ENCODE results near the gene RNF212B.

Gene RNF212B

DNA sequence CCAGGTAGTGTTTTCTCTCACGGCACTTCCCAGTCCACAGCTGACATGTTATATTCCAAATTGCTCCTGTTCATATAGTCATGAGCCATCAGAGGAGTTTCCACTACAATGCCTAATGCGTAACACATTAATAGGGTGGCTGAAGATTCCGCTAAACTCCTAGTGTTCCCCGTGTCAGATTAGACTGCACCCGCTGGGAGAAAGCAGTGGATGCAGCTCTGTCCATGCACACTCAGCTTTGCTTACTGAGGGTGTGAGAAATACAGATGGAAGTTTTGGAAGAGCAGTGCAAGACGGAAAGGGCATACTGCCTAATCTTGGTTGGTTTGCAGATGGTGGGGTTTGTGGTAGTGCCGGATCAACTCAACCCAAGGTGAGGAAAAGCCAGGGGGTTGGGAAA is 59.4 kb downstream of the RNF212B start:
- no peak for DNase-seq

DNA sequence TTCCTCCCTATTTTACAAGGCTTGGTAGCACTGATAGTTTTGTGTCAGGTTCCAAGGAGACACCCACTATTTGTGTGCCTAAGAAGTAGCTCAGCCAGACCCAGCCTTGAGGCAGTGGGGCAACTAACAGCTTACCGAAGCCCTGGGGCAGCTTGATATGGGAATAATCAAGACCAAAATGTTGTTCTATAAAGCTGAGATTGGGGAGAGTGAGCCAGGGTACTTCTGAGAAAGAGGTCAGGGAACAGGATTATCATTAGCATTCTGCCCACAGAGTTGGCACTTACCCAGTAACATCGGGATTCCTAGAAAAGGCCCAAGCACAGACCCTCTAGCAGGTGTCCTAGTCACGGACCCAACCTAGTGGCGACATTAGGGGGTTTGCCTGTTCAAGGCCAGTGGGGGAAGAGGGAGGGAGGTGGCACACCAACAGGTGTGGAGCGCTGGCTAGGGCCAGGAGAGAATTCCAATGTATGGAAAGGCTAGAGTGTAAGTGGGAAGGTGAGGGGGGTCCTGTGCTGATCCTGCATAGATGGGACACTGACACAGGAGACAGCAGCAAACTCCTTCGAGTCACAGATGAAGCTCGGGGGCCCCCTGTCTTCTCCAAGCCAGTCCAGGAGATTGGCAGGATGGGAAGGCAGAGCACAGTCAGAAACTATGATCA is 60.0 kb downstream of the RNF212B start:
- no peak for DNase-seq

DNA sequence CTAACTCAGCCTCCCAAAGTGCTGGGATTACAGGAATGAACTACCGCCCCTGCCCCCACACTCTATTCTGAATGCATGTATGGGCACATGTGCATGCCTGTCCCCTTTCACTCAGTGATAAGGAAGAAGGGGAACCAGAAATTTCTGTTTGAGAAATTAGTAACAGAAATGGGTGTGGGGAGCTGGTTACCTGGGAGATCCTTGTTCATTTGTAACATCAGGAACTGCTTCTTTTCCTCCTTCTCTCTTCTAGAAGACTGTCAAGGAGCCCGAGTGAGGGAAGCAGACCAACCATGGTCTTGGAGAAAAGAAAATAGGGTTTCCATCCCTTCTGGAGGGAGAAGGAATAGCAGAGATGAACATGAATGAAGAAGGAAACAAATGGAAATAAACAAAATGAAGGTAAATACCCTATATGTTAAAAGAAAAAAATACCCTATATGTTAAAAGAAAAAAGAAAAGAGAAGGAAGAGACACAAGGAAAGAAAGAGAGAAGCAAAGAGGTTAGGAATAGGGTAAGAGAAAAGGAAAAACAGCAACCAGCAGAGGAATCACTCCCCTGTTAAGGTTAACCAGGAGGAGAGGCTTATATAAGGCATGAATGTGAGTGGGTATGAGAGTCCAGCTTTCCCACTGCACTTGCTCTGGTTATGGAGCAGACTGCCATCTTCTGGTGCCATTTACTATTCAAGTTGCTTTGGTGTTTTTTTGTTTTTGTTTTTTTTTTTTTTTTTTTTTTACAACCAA is 61.6 kb downstream of the RNF212B start:
- DNase-seq = peak in 1 of 2 experiments; percentile 43

DNA sequence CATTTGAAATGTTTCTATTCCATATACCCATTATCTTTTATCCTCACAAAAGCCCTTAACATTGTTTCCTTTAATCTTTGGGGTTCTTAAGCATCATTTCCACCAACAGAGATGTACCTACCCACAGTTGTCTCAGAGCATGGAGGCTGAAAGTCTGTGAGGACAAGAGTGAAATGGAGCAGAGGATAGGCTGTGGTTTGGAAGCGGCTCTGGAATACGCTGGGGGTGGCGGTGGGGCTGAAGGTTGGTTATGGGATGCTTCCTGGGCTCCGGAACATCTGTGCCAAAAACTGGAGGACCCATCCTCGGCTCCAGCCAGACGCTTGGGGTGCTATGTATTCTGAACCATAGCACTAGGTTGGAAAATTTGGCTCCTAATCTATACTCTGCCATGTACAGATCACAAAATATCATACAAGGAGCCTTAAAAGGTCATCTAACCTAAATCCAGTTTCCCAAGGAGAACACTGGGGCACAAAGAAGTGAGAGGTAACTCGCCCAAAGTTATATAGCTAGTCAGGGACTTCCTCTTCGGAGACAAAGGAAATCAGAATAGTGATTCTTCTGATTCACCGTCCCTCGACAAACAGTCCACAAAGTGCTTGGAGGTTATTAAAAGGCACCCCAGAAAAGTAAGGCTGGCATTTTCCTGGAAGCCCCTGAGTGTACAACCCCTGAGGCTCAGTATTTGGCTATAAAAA is 62.4 kb downstream of the RNF212B start:
- no peak for DNase-seq

DNA sequence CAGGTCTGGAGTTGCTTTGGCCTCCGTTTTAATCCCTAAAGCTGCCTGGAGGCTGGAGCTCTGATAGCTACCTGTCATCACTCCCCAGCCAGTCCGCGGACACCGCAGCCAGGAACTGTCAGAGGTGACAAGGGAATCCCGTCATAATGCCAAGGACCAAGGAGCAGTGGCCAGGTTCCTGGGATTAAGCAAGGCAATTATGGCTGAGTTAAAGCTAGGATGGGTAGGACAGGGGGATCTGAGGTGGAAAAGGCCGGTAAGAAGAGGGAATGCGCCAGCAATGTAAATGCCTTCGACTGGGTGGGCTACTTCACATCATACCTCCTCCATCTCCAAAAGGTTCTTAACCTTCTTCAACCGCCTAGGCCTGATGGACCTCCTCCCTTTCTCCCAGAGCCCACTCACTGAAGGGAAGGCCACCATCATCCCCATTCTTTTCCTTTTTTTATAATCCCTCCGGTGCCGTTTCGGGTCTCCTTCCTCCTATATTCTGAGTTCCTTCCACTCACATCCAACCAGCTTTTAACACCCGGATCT is 63.0 kb downstream of the RNF212B start:
- DNase-seq = peak in 1 of 2 experiments; percentile 26

DNA sequence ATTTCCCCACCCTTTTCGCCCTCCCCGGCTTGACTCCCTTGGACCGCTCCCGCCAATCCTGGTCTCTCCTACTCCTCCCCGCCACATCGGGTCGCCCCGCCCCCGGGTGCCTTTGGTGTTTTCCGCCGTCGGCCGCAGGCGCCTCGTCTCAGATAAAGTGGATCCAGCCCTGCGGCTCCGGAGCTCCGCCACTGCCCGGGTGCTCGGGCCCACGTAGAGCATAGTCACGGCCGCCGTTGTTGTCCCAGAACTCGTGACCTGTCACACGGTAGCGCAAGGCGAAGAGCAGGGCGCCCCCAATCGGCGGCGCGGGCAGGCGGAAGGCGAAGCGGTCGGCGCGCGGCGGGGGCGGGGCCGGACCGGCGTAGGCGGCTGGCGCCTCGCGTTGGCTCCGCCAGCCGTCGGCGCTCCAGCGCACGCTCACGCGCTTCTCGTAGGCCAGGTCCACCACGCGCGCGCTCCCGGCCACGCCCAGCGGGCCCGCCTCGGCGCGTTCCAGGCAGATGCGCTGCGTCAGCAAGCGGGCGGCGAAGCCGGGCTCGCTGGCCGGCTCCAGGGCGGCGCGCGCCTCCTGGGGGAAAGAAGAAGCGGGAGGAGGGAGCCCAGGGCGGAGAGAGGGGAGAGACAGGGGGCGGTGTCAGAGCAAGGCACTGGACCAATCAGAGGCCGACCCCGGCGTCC is 63.7 kb downstream of the RNF212B start:
- peak; percentile 97 to 100 for DNase-seq

DNA sequence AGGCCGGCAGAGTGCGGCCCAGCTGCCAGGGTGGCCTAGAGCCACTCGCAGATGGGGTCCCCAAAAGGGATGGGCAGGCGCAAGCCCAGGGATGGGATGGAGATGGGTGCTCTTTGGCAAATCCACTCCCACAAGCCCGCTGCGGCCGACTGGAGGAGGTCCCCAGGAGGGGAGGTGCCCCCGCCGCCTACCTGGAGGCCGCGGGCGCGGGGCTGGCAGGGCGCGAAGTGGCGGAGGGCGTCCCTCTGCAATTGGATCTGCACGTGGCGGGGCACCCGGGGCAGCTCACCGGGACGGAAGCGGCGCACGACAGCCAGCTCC is 64.2 kb downstream of the RNF212B start:
- DNase-seq = no peak

DNA sequence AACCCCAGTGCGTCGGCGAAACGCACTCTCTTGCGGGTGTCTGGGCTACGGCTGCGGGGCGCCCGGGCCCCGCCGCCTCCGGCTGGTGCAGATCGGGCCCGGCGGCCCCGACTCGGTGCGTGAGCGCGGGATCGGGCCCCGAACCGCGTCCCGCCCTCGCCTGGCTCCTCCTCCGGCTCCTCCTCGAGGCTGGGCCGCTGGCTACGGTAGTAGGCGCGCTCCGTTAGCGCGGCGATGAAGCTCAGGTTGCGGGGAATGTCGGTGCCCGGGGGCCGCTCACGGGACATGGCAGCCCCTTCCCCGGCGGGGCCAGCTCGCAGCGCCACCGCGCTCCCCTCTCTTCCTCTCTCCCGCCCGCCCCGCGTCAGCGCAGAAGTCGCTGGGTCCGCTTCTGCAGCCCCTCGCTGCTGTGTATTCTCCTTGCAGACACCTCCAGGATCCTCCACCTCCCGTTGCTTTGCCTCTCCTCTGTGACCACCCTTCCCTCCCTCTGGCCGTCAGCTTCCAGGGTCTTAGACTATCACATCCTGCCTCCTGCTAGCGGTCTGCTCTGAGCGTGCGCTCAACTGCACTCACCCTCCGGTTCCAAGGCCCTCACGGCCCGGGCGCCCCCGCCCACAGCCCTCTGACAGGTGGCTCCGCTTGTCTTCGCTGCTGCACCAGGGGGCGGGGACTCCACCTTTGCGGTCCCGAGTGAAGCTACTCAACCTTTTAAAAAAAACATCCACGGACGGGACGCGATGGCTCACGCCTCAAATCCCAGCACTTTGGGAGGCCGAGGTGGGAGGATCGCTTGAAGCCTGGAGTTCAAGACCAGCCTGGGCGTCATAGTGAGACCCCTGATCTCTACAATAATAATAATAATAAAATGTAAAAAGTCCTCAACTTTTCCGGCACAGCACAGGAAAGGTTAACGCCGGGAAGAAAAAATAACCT is 64.8 kb downstream of the RNF212B start, which contains the start of gene PPP1R3E:
Gene PPP1R3E (minus strand): TSS at position 570 of the 936 bp plus-strand sequence. CDS start 283 bp downstream, at position 287.
- DNase-seq = peak; percentile 64 to 72

DNA sequence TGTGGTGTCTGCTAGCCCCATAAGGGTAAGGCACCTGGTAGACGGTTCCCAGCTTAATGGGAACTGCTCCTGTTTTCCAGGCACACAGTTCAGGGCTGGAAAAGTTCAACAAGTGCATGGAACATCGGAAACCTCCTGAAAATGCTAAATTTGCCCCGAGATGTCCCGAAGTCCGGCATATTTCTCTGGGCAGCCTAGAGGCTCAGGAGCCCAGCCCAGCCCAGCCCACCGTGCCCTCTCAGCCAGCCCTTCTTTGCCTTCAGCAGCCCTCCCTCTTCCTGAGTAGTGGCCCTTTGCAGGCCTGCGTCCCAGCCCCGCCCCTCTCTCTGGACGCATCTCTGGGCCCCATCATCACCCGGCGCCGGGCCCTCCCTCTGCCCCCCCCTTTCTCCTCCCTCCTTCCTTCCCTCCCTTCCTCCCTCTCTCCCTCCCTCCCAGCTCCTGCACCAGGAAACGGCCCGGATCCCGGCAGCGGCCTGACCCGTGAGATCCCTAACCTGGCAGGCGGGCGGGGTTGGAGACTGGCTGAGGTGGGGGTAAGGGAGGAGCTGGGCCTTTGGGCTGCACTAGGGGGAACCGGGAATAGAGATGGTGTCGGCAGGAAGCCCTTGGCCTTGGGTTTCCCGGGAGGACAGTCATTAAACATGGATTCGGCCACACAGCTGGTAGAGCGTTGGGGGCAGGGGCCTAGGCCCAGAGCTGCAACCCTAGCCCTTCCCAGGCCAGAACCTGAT is 68.8 kb downstream of the RNF212B start, which contains the start of gene BCL2L2:
Gene BCL2L2 (plus strand): TSS at position 422 of the 734 bp plus-strand sequence. CDS start 935 bp downstream, outside the sequence.
- DNase-seq = peak; percentile 77 to 80

DNA sequence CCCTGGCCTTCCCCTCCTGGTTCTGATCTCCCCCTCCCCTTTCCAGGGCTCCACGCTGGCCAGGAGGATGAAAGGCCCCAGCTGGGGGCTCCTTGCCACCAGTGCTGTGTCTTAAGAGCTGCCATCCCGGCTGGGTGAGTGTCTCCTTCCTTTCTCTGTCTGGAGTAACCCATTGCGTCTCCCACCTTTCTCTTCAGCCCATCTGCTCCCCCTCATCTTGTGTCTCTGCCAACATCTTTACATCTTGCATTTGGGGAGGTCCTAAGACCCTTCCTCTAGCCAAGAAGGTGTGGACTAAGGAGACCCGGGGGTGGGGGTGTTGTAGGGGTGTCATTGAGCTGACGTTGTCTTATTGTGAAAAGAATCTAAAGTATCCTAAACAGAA is 69.4 kb downstream of the RNF212B start:
- DNase-seq = no peak

DNA sequence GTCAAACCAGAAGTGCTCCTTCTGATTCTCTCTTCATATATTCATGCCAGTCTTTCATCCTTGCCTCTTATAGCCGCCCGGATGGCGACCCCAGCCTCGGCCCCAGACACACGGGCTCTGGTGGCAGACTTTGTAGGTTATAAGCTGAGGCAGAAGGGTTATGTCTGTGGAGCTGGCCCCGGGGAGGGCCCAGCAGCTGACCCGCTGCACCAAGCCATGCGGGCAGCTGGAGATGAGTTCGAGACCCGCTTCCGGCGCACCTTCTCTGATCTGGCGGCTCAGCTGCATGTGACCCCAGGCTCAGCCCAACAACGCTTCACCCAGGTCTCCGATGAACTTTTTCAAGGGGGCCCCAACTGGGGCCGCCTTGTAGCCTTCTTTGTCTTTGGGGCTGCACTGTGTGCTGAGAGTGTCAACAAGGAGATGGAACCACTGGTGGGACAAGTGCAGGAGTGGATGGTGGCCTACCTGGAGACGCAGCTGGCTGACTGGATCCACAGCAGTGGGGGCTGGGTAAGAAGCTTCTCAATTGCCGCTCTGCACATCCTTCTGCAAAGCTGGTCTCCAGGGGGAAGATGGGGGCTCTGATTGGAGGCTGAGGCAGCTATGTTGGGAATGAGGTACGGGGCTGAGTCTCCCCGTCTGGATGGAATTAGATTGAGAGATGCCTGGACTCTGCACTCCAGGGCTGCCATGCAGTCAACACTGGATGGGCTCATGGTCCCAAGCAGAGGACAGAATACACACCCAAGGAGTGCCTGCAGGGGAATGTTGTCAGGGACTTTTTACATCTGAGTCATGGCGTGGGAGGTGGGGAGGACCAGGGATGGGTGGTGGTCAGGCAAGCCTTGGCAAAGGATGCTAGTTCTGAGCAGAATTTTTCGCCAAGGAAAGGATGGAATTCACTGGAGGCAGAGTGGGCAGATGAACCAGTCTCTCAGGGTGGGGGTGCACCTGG is 70.2 kb downstream of the RNF212B start:
- no peak for DNase-seq

DNA sequence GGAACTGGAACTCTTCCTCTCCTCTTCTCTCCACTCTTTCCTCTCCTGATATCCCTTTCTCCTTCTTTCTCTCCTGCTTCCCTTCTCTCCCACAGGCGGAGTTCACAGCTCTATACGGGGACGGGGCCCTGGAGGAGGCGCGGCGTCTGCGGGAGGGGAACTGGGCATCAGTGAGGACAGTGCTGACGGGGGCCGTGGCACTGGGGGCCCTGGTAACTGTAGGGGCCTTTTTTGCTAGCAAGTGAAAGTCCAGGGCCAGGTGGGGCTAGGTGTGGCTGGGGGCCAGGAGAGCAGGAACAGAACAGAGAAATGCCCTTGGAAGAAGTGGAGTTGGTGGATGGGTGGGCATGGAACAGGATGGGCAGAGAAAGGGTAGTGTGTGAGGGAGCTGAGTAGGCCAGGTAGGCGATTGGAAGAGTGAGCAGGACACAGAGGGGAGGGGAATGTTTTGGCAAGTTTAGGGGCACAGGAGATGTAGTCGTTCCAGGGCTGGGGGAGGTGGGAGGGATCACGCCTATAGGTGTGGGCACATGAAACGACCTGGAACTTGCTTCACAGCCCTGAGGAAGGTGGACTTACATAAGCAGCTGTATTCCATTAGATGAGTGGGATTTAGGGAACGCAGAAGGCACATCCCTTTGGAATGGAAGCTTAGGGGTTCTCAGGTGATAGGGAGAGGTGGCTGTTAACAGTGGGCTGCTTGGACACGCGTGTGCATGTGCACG is 71.1 kb downstream of the RNF212B start:
- DNase-seq = no peak

DNA sequence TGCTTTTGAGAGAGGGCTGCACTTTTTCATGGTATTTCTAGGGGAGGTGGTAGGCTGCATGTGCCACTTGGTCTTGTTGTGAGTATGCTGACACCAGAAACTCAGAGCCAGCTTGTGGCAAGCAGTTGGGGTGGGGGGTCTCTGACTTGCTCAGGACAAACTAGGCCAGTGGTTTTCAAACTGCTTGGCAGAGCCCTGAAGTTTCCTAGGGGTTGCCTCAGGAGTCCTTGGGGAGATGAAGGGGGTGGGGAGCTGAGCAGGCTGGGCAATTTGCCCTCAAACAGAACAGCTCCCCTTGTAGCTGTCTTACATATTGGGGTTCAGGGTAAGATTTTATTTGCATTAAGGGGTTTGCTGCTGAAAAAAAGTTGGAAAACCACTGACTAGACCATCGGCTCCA is 72.8 kb downstream of the RNF212B start:
- no peak for DNase-seq

DNA sequence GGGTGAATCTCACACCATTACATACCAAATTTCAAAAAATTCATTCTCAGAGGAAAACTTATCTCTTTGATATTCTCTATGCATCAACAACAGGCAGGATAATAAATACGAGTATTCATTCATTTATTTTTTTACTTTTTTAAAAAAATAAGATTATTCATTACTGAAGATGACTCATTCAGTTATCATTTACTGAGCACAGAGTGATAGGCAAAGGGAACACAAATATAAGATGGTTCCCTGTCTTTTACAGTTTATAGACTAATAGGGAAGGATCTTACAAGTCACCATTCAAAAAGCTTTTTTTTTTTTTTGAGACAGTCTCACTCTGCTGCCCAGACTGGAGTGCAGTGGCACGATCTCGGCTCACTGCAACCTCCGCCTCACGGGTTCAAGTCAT is 78.6 kb downstream of the RNF212B start:
- DNase-seq = no peak

DNA sequence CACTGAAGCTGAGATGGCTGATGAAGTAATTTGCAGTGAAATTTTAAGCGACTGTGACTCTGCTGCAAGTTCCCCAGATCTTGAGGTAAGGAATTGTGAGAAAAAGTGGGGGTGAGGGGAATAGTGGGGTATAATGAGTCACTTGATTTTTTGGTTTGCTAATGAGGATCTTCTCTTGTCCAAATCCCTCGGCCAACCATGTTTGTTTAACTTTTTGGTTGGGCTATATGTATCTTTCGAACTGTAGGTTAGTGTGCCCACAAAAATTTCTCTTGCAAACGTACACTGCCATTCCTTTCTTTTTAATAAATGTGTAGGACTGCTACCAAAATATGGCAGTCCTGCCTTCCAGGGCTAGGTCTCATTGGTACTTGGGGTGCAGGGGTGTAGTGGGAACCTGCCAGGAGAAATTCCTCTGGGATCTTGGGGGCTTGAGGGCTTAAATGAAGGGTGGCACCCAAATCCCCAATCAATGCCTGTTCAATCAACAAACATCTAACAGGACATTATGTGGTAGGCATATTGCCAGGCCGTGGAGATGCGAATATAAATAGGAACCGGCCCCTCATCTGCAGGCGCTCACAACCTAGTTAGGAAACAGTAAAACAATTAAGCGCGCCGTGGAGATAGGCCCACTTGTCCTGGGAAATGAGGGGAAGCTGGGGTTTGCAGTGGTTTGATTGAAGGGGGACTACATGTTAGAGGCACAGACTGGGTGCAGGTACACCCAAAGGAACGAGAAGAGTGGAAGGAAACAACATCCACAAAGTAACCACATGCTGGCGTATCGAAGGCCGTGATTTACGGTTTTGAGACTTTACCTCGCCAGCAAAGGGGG is 82.2 kb downstream of the RNF212B start:
- DNase-seq = no peak

DNA sequence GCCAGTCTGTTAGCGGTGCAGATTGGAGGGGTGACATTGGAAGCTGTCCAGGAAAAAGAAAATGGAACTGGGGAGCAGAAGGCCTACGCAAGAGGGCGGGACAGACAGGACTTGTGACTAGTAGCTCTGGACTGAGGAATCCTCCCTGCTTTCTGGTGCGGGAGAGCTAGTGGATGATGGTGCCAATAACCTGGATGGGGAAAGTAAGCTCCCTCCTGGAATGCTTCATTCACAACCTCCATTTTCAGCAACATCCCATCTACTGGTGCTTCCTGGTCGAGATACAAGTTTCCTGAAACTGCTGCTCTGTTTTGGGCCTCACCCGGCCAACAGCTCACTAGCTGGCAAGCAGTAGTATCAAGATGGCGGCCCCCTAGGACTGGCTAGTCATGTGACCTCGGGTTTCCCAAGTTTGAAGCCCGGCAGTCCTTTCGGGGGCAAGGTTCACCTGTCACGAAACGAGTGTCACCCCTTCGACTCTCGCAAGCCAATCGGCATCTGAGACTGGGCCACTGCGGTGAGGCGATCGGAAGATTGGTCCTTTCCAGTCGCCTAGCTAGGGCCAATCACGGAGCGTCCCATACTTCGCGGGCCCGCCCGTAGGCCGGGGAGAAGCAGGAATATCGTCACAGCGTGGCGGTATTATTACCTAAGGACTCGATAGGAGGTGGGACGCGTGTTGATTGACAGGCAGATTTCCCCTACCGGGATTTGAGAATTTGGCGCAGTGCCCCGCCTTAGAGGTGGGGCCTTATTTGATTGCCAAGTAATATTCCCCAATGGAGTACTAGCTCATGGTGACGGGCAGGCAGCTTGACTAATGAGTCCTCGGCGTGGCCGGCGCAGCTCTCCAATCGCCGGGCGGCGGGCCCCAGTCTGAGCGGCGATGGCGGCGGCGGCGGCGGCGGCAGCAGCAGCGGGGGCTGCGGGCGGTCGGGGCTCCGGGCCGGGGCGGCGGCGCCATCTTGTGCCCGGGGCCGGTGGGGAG is 83.1 kb downstream of the RNF212B start, which contains the start of gene PABPN1:
Gene PABPN1 (plus strand): TSS at position 874 of the 988 bp plus-strand sequence. CDS start 13 bp downstream, at position 887.
- DNase-seq = peak; percentile 99 to 100

Measured in NCI-H446 (cell line).